ENCODE measurements around the gene NUDT16L1.

NUDT16L1 gene

GRCh38 chr16:4683255-4684057 lies 9.9 kb upstream of the NUDT16L1 start:
- DNase-seq, result no peak

DNA sequence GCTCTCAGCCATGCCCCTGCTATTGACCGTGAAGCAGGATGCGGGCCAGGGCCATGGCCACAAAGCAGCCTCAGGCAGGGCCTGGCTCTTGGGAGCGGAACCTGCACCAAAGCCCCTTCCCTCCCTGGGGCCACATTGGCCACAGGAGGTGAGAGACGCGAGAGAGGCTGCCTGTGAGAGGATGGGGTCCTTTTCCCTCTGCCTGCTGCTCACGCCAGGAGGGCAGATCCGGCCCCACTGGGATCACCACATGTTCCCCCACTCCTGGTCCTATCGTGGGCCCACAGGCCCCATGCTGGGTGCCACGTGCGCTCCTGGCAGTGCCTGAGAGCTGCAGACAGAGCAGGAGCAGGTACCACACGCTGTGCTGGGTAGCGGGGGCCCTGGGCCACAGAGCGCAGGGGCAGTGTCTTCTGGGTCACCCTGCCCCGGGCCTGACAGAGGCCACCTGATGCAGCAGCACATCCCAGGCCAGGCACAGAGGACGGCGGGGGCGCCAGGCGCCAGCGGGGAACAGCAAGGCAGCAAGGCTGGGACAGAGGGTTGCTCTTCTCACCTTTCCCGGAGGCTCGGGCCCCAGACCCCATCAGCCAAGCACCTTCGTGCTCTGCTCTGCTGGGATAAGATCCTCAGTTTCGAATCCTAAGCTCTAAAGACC lies 9.2 kb upstream of the NUDT16L1 start:
- no peak for DNase-seq

DNA sequence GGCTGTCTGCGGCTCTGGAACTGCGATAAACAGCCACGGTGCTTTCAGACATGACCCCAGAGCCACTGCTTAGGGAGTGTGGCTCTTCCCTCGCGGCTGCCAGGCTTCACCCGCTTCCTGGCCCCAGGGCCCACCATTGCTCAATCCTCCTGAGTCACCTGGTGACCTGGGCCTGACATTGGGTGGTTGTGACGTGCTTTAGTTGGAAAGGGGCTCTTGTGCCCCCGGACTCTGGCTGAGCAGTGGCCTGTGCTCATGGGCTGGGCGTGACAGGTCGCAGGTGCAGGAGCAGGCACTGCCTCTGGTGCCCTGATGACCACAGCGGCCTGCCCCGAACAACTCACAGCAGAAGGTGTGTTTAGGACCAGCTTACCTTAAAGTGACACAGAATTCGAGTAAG lies 8.6 kb upstream of the NUDT16L1 start:
- DNase-seq, result no peak

- DNase-seq, result no peak
Measured at GRCh38 chr16:4685292-4685691, 8.1 kb upstream of the NUDT16L1 start.

- no peak for DNase-seq
Measured at GRCh38 chr16:4685776-4686496, 7.4 kb upstream of the NUDT16L1 start.

GRCh38 chr16:4686497-4687210 lies 6.7 kb upstream of the NUDT16L1 start:
- no peak for DNase-seq

- no peak for DNase-seq
Measured at GRCh38 chr16:4687416-4687815, 5.9 kb upstream of the NUDT16L1 start.

DNA sequence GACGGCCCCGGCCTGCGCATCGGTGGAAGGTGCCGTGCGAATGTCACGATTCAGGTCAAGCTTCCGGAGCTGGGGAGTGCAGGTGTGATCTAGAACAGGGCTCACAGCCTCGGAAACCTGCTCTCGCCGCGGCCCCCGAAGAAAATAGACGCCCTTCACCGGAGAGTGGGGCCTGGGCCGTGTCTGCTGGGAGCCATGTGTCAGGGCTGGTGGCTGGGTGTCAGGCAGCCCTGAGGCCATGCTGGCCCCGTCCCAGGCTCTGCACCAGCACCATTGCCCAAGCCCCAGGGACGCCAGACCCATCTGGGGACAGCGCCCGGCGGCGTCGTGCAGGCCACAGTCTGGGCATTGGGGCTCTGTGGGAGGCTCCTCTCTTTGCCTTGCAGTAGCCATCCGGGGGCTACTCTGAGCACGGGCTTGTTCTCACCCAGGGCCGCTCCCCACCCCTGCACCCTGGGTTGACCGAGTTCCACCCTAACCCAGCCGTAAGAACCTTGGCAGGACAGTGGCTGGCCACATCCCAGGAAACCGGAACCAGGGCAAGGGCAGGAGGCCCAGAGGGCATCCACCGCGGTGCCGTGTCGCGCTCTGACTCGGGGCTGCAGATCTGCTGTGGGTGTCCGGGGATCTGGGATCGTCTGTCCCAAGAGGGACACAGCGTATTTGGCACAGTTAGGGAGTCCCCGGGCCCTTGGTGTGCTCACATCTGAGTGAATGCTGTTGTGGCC lies 5.3 kb upstream of the NUDT16L1 start:
- DNase-seq, result no peak

GRCh38 chr16:4688674-4689045 lies 4.7 kb upstream of the NUDT16L1 start:
- no peak for DNase-seq

GRCh38 chr16:4689091-4689671 lies 4.2 kb upstream of the NUDT16L1 start:
- DNase-seq, result no peak

- no peak for DNase-seq
Measured at GRCh38 chr16:4689864-4690704, 3.3 kb upstream of the NUDT16L1 start.

DNA sequence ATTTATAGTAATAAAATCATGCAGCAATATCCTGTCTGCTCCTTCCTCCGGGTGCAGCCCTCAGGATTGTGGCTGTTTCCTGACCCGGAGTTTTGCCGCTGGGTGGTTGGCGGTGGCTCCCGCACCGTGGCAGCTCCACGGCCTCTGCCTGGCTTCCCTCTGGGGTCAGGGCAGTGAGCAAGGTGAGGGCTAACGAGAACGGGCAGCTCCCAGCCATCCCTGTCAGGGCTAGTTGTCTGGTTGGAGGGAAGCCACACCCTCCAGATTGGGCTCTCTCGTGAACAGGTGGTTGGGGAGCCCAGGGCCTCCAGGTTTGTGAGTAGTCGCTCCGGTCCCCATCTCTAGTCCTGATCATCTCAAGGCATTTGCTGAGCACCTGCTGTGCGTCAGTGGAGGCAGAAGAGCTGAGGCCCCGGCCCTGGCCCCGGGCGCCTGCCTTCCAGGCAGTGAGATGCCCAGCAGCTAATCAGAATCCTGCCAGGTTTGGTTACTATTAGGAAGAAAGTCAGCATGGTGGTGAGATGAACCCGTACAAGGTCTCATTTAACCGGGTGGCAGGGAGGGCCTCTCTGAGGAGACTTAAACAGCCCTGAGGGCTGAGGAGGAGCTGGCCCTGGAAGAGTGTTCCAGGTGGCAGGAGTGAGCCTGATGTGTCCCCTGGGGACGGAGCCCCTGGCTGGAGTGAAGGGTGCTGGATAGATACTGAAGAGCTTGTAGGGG lies 2.3 kb upstream of the NUDT16L1 start:
- no peak for DNase-seq

- no peak for DNase-seq
Measured at GRCh38 chr16:4691666-4692412, 1.5 kb upstream of the NUDT16L1 start.

DNA sequence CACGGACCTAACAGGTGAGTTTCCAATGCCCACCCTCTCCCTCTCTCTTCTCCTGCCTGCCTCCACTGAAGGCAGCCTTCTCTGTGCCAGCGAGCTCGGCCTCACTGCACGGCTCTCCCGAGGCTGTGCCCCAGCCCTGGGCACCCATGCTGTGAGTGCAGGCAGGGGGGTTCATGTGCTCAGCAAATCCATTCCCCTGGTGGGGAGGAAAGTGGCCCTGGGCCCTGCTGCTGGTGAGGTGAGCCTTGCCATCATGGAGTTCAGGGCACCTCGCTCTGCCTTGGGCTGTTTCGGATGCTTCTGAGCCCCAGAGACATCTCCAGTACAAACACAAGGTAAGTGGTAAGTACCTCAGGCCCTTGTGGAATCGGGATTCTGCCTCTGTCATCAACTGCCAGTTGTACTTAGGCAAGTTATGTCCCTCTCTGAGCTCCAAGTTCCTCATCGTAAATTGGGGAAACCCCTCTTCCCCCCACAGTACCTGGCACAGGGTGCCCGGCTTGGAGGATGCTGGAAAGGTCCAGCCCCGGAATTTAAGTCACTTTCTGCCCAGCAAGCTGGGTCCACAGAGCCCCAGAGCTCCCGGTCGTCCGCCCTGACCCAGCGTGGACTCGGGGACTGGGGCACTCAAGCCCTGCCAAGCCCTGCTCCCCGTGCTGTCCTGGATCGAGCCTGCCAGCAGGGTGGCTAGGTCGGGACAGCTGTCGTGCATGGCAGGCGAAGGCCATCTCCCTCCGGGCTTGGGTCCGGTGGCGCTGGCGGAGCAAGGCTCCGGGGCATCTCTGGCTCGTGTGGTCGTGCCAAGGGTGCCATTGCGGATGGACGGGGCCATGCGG lies 684 bp upstream of the NUDT16L1 start:
- no peak for DNase-seq

GRCh38 chr16:4693956-4694641 lies 737 bp downstream of the NUDT16L1 start:
- peak; percentile 68 for DNase-seq

GRCh38 chr16:4694642-4695451 lies 1.5 kb downstream of the NUDT16L1 start:
- DNase-seq, result no peak

GRCh38 chr16:4695473-4696171 lies 2.3 kb downstream of the NUDT16L1 start:
- no peak for DNase-seq
